Ramos (cell line): Measurements from ENCODE around the gene HMOX1.

Experiments used
- in situ Hi-C: fragments of 300-500 bp; cut with MboI; formaldehyde crosslinking; loops from one replicate; pipeline ENCODE4 v1.14.3; 2022; ENCODE audit warnings: low sequenced_read_pairs; ENCODE audit not compliant: unreplicated experiment

Gene HMOX1, protein sequence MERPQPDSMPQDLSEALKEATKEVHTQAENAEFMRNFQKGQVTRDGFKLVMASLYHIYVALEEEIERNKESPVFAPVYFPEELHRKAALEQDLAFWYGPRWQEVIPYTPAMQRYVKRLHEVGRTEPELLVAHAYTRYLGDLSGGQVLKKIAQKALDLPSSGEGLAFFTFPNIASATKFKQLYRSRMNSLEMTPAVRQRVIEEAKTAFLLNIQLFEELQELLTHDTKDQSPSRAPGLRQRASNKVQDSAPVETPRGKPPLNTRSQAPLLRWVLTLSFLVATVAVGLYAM

GRCh38 chr22:35380537-35381423 is at the start of gene HMOX1:
Gene HMOX1, plus strand, starts transcription at chr22:35381096. Its CDS starts 78 bp downstream, at chr22:35381174.
- in situ Hi-C loops: no loop called here

- in situ Hi-C loops: no loop called here
These were observed 48.6 kb upstream of the HMOX1 start for GRCh38 chr22:35332278-35332677.

DNA sequence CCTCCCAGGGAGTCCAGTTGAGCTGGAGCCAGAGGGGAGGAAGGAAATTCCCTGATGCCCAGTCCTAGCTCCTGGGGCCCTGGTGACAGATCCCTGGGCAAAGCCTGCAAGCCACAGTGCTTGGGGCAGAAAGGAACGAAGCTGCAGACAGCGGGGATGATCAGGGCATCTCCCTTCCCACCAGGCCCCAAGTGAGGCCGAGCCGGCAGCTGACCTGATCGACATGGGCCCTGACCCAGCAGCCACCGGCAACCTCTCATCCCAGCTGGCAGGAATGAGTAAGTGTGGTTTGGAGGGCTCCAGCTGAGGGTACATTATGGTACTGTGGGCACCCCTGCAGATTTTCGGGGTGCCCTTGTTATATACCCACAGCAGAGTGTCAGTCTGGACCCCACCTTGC is 47.7 kb upstream of the HMOX1 start:
- in situ Hi-C loops: no loop called here

DNA sequence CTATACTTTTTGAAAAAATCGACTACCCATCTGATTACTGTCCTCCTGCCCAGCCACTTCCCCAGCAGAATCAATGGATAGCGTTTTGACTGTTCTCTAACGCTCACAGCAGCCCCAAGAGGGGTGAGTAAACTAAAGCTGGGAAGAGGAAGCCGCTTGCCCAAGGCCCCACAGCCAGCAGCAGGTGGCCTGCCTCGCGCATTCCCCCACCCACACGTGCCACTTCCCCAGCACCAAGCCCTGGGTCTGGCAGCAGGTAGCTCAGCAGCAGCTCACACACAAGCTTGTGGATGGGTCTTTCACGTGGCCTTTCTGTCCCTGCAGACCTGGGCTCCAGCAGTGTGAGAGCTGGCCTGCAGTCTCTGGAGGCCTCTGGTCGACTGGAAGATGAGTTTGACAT is 46.9 kb upstream of the HMOX1 start:
- in situ Hi-C loops: no loop called here

DNA sequence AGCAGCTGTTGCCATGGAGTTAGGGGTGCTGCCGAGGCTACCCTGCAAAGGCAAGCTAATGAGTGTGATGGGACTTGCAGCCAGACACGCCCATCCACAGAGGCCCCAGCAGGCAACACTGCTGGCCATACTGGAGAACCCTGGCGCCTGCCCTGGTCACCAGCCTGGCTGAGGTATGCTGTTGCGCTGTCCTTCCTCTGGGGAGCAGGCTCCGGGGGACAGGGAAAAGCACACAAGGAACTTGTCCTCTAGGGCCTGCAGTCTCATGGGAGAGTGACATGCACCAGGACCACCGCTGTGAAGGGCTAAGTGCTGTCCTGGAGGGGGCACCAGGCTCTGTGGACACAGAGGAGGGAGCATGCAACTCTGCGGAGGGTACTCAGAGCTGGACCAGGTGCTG is 45.4 kb upstream of the HMOX1 start:
- in situ Hi-C loops: no loop called here

GRCh38 chr22:35335936-35336781 is 44.7 kb upstream of the HMOX1 start:
- in situ Hi-C loops: no loop called here

- in situ Hi-C loops: no loop called here
These were observed 43.0 kb upstream of the HMOX1 start for GRCh38 chr22:35337932-35338331.

GRCh38 chr22:35341090-35341874 is 39.6 kb upstream of the HMOX1 start:
- in situ Hi-C loops: no loop called here

DNA sequence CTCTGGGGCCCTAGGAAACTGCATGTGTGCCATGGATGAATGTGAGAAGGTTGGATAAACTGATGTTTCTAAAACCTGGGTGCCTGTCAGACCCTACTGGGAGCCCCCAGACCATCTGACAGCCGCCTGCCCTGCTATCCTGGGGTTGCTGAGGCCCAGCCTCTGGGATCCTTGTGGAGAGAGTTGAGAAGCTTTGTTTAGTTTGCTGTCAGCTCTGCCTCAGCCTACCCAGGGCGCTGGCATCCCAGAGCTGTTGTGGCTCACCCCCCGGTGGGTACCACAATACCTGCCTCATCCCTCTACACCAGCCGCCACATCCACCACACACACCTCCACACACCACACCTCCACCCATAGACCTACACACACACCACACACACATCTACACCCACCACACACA is 38.5 kb upstream of the HMOX1 start:
- in situ Hi-C loops: no loop called here

- in situ Hi-C loops: no loop called here
These were observed 37.0 kb upstream of the HMOX1 start for GRCh38 chr22:35343664-35344550.

DNA sequence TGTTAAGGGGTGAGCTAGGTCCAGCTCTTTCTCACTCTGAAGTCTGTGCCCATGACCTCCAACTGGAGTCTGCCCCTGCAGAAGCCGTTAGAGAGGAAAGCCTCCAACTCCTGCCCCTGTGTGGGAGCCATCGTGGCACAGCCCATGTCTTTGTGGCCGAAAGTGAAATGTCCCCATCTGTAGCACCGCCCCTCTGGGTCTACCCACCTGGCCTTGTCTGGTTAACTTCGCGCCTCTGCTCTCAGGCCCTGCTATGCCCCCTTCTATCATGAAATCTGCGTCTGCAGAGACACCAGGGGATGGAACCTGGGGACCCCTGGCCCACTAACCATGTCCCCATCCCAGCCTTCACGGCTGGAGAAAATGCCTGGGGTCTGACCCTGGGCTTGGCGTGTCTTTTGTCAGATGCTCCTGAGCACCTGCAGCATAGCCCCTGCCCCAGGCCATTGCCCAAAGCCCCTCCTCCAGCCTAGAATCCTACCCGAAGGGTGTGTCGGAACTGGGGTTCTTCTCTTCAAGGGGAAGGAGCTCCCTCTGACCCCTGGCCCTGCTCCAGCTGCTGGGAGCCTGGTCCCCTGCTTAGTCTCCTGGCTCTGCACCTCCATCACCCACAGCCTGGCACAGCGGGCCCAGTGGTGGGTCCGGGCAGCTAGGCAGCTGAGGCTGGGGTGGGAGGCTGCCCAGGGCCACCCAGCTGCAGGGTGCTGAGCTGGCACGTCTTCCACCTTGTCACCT is 35.8 kb upstream of the HMOX1 start:
- in situ Hi-C loops: no loop called here

DNA sequence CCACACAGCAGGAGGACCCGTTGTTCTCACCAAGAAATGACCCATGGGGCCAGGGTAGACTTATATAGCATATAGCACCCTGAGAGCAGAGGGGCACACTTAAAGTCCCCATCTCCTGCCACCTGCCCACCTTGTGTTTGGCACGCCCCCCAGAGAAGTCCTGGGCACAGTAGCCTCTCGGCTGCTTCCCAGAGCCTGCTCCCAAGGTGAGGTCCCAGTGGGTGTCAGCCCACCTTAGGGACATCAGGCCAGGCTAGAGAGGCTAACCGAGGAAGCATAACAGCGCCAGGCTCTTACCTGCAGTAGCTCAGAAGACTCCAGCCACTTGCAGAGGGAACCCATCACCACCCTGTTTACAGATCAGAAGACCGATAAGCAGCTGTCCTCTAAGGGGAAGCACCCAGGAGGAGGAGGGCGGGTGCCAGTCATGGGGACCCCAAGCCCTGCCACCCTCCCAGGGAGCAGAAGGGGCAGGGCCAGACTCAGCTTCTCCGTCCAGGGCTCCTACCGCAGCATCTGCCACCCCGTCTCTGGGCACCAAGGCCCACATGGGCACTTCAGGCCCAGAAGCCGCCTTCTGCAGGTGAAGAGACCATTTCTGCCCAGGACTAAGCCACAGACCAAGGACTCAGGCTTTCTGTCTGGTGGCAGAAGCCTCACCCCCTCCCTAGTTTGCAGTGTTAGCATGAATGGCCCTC is 34.9 kb upstream of the HMOX1 start:
- in situ Hi-C loops: no loop called here

DNA sequence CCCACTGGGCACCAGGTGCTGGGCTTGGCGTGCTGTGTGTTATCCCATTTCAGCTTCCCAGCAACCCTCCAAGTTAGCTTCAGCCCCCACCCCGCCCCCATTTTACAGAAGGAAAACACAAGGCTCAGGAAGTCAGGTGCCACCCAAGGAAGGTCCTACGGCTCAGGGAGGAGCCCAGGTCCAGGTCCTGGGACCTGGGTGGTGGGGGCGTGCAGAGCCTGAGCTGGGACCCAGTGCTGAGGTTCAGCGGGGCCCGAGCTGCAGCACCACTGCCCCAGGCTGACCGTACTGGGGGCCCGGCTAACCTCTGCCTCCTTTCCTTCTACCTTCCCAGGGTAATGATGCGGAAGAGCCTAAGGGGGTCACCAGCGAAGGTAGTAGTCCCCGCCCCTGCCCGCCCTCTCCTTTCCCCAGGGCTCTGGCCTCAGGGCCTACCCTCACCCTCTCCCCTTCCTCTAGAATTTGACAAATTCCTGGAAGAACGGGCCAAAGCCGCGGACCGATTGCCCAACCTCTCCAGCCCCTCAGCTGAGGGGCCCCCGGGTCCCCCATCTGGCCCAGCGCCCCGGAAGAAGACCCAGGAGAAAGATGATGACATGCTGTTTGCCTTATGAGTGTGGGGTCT is 34.2 kb upstream of the HMOX1 start:
- in situ Hi-C loops: no loop called here

DNA sequence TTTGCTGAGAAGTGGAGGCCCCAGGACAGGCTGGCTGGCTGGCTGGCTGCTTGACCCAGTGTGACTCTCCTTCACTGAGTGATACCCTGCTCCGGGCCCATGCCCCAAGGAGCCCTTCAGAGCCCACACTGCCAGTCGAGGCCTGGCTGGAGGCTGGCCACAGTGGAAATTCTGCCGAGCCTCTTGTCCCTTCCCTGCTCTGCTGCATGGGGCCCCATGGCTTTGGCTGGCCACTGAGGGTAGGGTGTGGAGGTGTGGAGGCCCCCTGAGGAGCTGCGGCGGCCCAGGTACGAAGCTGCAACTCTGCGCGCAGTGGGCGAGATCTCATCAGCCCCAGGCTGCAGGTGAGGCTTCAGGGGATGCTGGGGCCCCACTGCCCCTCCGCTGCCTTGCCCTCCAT is 33.4 kb upstream of the HMOX1 start:
- in situ Hi-C loops: no loop called here

DNA sequence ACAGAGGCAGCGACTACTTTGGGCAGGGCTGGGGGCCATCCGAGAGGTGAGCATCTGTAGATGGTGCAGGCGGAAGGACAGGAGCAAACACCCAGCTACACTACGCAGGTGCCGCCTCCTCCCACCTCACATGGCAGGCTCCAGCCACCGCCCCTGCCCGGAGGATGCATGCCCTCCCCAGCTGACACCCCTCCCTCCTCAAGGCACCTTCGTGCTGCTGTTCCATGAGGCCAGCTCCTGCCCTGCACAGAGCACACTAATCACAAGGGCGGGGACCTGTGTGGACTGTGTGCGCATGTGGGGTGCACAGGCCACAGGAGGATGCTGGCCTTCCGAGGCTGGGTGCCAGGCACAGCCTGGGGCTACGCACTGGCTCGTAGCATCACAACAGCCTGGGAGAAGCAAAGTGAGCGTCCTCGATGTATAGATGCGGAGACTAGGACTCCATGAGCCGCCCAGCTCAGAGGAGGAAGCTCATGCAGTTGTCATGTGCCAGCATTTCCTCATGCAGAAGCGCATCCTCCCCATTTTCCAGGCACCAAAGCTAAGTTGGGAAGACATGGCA is 32.8 kb upstream of the HMOX1 start:
- in situ Hi-C loops: no loop called here

- in situ Hi-C loops: no loop called here
These were observed 32.2 kb upstream of the HMOX1 start for GRCh38 chr22:35348703-35349102.

DNA sequence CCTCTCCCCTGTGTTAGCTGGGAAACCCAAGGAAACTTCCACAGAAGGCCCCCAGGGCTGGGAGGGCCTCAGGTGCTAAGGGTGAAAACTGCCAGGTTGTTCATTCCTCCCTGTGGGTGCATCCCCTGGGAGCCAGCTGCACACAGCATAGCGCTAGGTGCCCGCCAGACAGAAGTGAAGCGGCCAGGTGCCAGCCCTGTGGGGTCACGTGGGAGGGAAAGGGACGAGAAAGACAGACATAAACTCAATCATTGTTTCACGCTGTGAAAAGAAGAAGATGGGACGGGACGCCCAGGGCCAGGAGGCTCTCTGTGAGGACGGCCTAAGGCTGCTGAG is 31.6 kb upstream of the HMOX1 start:
- in situ Hi-C loops: no loop called here
